K562 (cell line): ENCODE measurements around the gene MPV17L.

Experiments used
- CEBPZ ChIP-seq: fragments of 150-350 bp; IDR thresholded peaks from 2 replicates; pipeline ENCODE4 v1.6.1; 2014; ENCODE audit warnings: low read depth, mild to moderate bottlenecking, low read length, borderline replicate concordance
- CTCF ChIP-seq, 3 experiments: IDR thresholded peaks in 2 of 3; conservative IDR thresholded peaks in 1 of 3; 2 replicates each; pipeline ENCODE4 v1.5.1; 2011 to 2012; ENCODE audit warnings: low read length in 3 of 3, mild to moderate bottlenecking in 3 of 3, control low read depth in 2 of 3, improper control_type of control experiment in 1 of 3, inconsistent platforms in 1 of 3, low read depth in 1 of 3, mixed read lengths in 1 of 3, moderate library complexity in 1 of 3; ENCODE audit not compliant: insufficient read depth in 2 of 3
- EP400 ChIP-seq: fragments of 450-650 bp; IDR thresholded peaks from 2 replicates; pipeline ENCODE4 v1.6.1; 2017; ENCODE audit warnings: antibody characterized with exemption, mild to moderate bottlenecking, moderate library complexity
- HDAC8 ChIP-seq: fragments of 450-650 bp; IDR thresholded peaks from 2 replicates; pipeline ENCODE4 v1.6.1; 2016; ENCODE audit warnings: mild to moderate bottlenecking, missing genetic modification characterization, moderate library complexity, missing compliant biosample characterization
- MBD1 ChIP-seq: fragments of 250-450 bp; sonication (Bioruptor Pico); IDR thresholded peaks from 2 replicates; pipeline ENCODE4 v1.8.0; 2022; ENCODE audit warnings: inconsistent platforms
- MTA3 ChIP-seq: fragments of 450-650 bp; formaldehyde crosslinking; IDR thresholded peaks from 2 replicates; pipeline ENCODE4 v1.6.1; 2017; ENCODE audit warnings: mild to moderate bottlenecking, borderline replicate concordance
- PRPF4 ChIP-seq: fragments of 200-400 bp; formaldehyde crosslinking; IDR thresholded peaks from one replicate; pipeline ENCODE4 v1.6.1; 2017; ENCODE audit warnings: low read length, low read depth, mild to moderate bottlenecking; ENCODE audit not compliant: insufficient read depth, poor library complexity, severe bottlenecking

- no peak for TF ChIP-seq MTA3
- TF ChIP-seq CEBPZ: no peak
- no peak for TF ChIP-seq CTCF (IDR thresholded peaks at IDR 0.05 in 2 of 3, conservative IDR thresholded peaks at IDR 0.05 in 1 of 3; ENCODE audit: insufficient read depth in 2 of 3, low read depth in 1 of 3, low read length in 3 of 3)
- no peak for TF ChIP-seq MBD1 (CRISPR knock-in tag)
- TF ChIP-seq HDAC8: no peak
- no peak for TF ChIP-seq PRPF4
- TF ChIP-seq EP400: no peak
These were observed 55.1 kb downstream of the MPV17L start for GRCh38 chr16:15450624-15451023.
